ENCODE data around the gene TMEM183A.

The TMEM183A gene

DNA sequence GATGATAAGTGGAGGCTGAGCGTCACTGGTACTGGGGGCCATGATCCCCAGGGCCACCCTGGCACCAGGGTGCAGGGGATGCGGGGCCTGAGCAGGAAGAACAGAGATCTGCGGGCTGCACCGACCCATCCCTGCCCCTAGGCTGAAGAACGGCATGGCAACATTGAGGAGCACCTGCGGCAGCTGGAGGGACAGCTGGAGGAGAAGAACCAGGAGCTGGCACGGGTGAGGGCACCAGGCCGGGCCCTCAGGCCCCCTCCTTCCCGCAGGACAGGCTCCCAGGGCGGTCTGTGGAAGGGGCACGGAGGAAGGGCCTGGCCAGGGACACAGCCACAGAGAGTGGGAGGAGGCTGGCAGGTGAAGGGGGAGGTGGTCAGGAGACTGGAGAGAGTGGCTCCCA, 40.9 kb downstream of the TMEM183A start:
- no peak for DNase-seq

DNA sequence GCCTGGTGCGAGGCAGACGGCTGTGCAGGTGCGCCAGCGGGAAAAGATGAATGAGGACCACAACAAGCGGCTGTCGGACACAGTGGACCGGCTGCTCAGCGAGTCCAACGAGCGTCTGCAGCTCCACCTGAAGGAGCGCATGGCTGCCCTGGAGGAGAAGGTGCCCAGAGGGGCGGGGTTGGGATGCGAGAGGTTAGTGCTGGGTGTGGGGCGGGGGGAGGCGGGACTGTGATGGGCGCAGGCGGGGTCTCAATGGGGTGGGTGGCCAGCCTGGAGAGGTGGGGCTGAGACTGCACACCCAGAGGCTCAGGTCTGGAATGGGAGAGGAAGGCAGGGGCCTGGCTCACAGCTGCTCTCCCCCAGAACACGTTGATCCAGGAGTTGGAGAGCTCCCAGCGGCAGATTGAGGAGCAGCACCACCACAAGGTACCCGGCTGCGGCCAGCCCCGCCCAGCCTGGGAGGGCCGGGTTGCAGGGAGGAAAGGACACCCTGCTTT, 41.4 kb downstream of the TMEM183A start:
- DNase-seq = no peak

DNA sequence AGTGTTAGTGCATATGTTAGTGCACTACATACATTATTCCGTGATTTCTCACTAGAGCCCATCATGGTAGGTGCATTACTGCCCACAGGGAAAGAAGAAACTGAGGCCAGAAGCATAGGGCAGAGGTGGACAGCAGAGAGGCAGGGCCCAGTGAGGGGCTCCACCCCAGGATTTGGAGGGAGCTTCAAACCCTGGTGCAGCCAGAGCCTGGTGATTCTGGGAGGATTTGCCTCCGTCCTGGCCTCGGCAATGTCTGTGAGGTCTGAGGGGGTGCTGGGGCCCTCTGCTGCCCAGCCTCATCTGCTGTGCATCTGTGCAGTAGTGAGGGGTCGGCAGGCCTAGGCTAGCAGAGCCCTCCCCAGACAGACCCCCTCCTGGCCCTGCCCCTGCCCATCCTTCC, 41.9 kb downstream of the TMEM183A start:
- DNase-seq = no peak

DNA sequence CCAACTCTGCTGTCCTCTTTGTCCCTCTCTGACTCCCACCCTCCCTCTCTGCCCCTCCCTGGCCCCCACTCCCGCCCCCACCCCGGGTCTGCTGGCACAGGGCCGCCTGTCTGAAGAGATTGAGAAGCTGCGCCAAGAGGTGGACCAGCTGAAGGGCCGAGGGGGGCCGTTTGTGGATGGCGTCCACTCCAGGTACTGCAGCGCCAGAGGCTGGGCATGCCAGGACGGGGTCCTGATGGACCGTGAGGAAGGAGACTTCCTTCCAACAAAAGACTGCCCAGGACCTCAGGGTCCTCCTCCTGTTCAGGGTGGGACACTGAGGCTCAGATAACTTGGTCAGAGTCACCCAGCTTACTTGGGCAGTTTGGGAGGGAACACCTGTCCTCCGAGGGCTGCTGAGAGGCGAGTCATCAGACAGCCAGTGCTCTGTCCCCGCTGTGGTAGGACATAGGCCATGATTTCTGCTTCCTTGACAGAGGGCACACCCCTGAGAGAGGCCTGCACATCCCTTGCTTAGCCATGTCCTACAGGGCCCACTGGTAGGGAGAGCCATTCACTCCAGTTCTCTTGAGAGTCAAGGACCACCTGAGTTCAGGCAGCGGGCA, 42.5 kb downstream of the TMEM183A start:
- no peak for DNase-seq

DNA sequence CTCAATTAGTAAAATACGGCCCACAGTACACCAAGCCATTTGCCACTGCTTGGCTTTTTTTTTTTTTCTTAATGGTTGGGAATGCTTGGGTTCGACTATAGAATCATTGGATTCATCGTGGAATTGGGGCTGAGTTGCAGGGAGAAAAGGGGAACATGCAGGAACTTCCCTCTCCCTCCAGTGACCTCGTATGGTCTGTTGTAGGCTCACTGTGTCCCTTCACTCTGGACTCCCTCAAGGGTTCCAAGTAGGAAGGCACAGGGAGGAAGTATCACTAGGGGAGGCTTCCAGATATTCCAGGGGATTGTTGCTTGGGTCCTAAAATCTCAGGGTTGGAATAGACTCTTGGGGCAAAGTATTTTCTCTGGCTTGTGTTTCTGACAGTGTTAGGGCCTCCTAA, 43.7 kb downstream of the TMEM183A start:
- DNase-seq = no peak

DNA sequence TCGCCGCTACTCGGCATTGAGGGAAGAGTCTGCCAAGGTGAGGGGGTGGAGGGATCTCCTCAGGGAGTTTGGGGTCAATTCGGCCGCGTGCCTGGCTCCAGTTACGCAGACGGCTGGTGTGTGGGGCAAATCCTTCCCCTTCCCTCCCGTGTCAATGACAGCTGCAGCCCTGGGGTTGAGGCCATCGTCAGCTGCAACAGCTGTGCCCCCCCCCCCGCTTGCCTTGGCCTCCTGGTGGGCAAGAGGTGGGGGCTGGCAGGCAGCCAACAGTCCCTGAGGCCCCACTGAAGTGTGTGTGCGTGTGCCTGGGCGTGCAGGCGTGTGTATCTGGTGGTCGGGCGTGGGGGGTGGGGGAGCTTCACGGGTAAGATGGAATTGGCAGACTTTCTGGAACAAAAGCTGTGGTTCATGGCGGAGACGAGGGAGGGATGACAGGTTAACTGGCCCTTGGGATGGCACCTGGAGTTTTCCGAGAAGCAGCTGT, 44.7 kb downstream of the TMEM183A start:
- peak; percentile 86 for DNase-seq

DNA sequence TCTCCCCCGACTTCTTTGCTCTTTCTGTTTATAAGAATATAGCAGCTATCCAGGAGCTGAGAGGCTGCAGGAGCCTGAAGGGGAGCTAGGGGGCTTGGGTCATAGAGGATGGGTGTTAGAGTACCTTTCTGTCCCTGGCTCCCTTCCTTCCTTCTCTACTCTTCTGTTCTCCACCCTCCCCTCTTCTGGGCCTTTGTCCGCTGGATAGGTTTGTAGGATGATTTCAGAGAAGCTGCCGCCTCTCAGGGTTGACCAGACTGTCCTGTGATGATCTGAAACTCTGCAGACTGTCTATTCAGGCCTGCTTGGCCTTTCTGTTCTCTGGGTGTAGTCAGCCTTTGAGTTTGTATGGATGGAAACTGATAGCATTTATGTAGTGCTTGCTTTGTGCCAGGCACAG, 45.4 kb downstream of the TMEM183A start:
- DNase-seq = no peak

DNA sequence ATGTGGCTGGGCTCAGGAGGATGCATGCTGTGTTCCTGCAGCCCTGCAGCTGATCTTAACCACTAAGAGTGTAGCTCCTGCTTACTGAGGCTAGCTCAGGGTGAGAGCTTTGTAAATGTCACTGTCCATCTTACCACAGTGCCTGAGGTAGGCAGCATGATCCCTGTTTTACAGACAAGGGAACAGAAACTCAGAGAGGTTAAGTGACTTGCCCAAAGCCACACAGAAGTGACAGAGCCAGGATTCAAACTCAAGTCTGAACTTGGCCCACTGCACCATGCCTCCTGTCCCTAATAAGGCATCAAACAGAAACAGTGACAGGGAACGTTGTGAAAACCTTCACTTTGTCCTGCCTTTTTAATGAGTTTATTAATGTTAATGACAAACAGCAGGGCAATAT, 47.0 kb downstream of the TMEM183A start:
- DNase-seq = no peak

DNA sequence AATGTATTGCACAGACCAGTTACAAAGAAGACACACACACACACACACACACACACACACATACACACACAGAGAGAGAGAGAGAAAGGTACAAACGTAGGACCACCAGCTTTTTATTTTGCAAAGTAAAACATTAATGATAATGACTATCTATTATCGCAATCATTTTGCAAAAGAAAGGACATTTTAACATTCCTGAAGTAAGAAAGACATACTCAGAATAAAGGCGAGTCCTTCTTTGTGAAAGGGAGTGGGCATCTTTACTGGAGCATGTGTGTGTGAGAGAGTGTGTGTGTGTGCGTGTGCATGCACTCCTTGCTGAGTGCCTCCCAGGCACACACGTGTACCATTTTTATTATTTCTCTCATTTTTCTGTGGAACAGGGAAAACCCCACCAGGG, 47.5 kb downstream of the TMEM183A start:
- no peak for DNase-seq

DNA sequence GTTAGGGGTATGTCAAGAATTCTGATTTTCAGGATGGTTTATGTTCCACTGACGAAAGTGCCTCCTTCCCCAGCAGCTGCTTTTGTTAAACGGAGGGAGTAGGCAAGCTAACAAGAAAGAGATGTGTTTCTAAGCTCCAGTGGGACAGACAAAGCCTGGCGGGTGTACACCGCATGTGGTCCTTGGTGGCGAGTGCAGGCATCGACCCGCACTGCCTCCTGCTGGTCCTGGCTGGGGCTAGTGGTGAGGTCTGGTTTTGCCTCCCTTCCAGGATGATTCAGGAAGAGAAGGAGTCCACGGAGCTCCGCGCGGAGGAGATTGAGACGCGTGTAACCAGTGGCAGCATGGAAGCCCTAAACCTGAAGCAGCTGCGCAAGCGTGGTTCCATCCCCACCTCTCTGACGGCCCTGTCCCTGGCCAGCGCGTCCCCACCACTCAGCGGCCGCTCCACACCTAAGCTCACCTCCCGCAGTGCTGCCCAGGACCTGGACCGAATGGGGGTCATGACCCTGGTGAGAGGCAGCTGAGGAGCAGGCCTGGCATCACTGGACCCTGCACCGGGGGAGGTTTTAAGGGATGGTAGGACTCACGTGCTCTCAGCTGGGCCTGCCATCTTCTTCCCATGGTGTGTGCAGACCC, 48.1 kb downstream of the TMEM183A start:
- no peak for DNase-seq

DNA sequence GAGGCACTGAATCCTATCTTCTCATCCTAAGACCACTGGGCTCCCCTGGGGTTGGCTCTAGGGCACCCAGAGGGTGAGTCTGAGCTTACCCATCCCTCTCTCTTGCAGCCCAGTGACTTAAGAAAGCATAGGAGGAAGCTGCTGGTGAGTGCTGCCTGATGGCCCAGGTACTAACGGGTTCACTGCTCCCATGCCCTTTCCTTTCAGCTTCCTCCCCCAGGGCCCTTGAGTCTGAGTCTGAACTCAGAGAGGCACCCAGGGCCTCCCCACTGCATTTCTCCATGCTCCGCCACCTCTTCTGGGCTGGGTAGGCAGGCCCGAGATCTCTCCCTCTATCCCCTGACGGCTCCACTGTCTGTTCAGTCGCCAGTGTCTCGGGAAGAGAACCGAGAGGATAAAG, 48.8 kb downstream of the TMEM183A start:
- no peak for DNase-seq

DNA sequence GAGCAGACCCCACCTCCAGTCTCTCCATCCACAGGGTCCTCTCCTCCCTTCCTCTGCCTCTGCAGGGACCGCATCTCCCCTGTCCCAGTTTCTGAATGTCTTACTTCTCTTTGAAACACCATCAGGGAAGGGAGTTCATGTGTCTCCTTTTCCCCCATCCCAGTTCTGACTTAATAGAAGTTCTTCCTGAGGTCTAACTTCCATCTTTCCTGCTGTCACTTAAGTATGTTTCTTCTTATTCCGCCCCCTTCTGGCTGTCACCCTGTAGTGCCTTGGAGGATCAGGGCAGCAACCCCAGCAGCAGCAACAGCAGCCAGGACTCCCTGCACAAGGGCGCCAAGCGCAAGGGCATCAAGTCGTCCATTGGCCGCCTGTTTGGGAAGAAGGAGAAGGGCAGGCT, 49.3 kb downstream of the TMEM183A start:
- no peak for DNase-seq

DNA sequence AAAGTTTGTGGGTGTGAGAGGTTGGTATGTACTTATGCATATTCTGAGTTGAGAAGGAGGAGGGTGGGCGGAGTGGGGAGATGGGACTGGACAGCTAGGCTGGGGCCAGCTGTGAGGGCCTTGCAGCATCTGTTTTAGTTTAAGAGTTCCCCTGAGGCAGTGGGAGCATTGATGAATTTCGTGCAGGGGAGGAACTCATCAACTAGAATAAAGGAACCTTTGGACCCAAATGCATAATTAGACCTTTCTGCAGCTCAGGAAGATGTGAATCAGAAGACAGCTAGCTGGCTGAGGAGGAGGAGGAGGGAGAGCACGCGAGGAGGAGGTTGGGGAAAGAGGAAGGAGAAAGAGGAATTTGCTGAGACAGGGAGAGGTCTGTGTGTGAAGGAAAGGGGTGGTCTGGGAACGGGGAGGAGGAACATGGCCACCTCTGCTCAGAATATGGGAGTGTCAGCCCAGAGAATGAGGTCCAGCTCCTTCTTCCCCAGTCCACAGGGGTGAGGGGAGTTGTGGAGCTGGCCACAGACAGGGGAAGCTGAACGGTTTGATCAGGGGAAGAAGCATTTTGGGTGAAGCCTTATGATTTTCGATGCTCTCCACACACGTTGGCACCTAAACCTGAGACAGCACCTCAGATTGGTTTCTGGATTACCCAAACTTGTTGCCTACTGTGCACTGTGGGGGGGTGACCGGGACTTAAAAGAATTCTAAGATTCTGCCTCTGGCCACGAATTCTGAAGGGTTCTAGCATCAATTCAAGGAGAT, 50.9 kb downstream of the TMEM183A start:
- DNase-seq = no peak

DNA sequence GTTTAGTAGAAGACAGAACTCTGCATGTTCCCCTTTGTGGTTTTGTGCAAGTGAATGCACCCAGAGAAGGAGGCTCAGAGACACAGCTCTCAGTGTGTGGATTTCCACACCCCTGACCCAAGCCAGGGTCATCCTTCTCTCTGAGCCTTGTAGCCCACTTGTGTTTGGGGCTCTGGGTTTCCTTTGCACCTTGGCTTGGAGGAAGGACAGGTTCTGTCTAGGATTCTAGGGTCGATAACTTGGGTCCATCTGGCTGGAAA, 51.4 kb downstream of the TMEM183A start:
- DNase-seq = no peak

DNA sequence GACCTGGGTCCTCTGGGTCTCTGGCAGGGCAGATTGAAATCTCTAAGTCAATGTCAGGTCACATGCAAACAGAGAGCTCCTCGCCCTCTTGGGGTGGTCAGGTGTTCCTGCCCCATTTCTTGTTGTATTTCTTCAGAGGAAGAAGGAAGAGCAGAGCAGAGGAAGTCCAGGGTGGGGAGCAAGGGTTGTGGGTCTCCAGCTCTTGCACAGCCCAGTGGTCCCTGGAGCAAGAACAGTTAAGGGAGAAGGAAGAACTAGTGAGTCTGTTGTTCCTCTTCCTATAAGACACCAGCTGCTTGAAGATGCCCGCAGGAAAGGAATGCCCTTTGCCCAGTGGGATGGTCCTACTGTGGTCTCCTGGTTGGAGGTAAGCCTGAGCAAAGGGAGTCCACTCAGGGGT, 52.3 kb downstream of the TMEM183A start:
- no peak for DNase-seq

DNA sequence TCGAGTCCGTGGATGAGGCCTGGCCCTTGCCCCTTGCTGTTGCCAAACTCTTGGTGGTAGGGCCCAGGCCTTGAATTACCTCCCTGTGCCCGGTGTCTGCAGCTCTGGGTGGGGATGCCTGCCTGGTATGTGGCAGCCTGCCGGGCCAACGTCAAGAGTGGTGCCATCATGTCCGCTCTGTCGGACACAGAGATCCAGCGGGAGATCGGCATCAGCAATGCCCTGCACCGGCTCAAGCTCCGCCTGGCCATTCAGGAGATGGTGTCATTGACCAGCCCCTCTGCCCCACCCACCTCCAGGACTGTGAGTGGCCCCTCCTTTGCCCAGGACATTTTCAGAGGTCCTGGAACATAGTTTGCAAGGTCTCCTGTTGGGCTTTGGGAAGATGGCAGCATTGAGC, 52.9 kb downstream of the TMEM183A start:
- DNase-seq = no peak

DNA sequence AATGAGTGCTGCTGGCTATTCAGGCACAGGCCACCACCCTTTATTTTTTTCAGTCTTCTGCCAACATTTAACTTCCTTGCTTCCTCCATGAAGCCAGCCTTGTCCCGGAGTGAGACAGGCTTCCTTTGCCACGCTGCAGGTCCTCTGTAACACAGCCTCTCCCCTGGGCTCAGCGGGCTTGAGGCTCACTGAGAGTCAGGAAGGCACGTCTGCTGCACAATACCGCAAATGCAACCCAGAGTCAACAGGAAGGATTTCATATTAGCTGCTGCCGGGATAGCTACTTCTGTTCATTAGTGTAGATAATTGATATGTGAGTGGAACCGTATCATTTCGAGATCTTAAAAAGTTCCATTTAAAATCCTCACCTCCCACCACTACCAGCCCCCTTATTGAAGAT, 56.1 kb downstream of the TMEM183A start:
- no peak for DNase-seq

DNA sequence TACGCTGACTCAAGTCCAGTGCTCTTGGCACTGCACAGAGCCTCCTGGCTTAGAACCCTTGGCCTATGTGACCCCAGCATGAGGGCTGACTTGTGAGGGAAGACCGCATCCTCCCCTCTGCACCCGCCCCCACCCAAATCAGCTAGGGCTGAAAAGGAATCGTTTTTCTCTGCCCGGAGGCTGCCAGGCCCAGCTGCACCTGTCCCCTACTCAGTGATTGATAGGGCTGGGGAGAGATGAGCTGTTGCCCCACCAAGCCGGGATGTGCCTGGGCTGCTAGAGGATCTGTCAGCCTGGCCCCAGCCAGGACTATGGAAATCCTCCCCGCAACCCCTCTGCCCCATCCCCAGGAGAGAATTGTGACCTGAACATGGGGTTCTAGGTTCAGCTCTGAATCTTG, 58.0 kb downstream of the TMEM183A start:
- DNase-seq = no peak

DNA sequence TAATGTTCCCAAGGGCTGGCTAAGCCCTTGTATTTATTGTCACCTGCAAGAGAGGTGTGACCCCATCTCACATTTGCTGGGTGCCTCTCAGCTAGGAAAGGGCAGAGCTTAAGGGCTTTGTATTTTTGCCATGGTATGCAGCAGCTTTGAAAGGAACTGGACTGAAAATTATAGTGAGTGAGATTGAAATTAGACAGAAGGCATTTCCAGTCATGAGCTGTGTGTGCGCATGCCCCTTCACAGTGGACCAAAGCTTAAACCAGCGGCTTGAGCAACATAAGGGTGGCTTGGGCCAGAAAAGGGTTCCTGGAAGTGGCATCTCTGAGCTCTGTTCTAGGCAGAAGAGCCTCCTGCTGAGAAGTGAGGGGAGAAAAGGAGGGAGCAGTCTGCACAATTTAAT, 58.8 kb downstream of the TMEM183A start:
- DNase-seq = no peak

DNA sequence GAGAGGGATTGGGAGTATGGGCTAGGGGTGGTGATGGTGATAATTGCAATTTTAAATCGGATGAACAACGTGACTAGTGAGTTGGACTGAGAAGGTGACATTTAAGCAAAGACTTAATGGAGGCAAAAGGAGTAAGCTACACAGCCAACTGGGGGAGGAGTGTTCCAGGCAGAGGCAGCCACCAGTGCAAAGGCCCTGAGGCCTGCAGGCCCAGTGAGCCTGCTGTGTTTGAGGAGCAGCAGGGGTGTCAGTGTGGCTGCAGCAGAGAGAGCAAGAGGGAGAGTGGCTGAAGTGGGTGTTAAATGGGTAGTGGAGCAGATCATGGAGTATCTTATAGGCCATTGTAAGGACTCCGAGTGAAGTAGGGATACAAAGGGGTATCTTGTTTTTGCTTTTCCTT, 59.8 kb downstream of the TMEM183A start:
- DNase-seq = no peak

DNA sequence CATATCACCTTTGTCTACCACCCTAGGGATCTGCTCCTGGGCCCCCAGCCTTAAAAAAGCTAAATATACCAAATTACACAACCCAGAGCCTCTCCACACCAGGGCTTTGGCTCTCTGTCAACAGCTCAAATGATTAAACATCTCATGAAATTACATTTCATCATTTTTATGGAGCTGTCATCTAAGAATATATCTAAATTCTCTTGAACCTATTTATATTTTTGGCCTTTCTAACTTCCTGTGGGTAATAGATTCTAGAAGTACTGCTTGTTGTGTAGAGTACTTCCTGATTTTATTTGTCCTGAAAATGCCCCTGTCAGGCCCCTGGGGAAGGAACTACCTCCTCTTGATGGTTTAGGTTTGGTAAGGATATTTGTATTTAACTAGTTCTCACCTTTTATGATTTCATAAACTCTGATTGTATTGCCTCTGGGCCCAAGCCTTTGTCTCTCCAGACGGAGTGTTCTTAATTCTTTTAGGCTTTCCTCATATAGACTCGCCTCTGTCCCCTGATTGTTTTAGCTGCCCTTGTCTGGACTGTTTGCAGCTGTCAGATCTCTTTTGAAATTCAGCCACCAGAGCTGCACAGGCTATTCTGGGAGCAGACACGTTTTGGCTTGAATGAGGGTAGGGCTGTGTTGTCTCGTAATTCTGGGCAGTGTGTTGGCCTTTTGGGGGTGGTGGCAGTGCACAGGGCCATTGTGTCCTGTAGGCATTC, 62.0 kb downstream of the TMEM183A start:
- peak; percentile 53 for DNase-seq

DNA sequence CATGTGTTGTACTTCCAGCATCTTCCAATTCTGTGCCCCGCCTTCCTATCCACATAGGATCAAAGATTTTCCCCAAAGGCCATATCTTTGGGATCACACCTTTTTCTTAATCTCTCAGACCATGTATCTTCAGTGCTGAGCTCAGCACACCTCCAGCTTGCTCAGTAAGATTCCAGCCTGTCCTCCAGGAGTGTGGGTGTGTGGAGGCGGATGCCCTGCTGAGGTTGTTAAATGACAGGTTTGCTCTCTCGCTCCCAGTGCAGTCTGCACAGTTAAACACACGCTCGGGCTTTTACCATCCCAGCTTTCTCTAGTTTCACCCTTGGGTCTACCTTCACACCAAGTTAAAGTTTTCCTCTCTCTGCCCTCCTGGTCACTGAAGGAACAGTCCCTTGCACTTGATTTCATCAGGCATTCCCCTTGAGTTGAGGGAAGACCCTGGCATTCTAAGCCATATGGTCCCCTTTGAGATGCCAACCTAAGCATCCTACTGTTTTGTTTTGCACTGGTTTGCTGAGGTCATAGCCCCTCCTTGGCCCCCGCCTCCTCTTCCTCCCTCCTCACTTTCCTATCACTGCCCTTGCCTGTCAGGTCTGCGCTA, 64.9 kb downstream of the TMEM183A start:
- no peak for DNase-seq

DNA sequence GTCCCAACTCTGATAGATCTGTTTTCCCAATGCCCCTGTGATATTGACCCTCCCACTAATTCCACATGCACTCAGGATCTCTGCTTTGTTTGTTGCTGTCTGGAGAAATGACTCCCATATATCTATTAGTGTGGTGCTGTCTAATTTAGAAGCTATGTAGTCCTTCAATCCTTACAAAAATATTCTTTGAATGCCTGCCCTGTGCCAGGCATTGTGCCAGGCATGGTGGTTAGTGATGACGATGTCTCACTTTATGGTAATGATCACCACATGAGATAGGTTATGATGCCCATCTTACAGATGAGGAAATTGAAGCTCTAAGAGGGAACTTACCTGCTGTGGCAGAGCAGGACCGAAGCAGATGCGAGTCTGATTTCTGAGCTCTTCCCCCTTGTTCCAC, 65.7 kb downstream of the TMEM183A start:
- DNase-seq = no peak
